LHCN-M2 (cell line): ENCODE measurements around the gene NSUN2. TPM values are rescaled to one million over a fixed set of nuclear protein-coding genes. Genes with fewer than 3 reads are reported as not detected.

Source experiments
- DNase-seq: peaks from one replicate; pipeline ENCODE4 v3.0.0-alpha.2; 2012; ENCODE audit warnings: low read depth
- total RNA-seq: library from RNA; depleted of rRNA; stranded (reverse); fragments of >200 nt; gene quantifications from 2 replicates; pipeline ENCODE4 v1.2.3, GENCODE V29; 2014

NSUN2 gene
- total RNA-seq, 1 experiment from 2014 or later, result 61.3 TPM

GRCh38 chr5:6604341-6604740 is 28.5 kb downstream of the NSUN2 start:
- no peak for DNase-seq

GRCh38 chr5:6603643-6604042 is 29.2 kb downstream of the NSUN2 start:
- no peak for DNase-seq

- no peak for DNase-seq
These were observed 30.4 kb downstream of the NSUN2 start for GRCh38 chr5:6602441-6602840.

- DNase-seq, result no peak
These were observed 31.0 kb downstream of the NSUN2 start for GRCh38 chr5:6601816-6602215.

GRCh38 chr5:6601271-6601670 is 31.6 kb downstream of the NSUN2 start:
- DNase-seq, result no peak

GRCh38 chr5:6599739-6600138 is 33.1 kb downstream of the NSUN2 start:
- no peak for DNase-seq

GRCh38 chr5:6598351-6598900 is 34.4 kb downstream of the NSUN2 start:
- no peak for DNase-seq

- DNase-seq, result no peak
These were observed 35.3 kb downstream of the NSUN2 start for GRCh38 chr5:6597557-6597956.

GRCh38 chr5:6596388-6596787 is 36.5 kb downstream of the NSUN2 start:
- DNase-seq, result no peak

GRCh38 chr5:6595405-6595804 is 37.4 kb downstream of the NSUN2 start:
- DNase-seq, result no peak

- no peak for DNase-seq
These were observed 38.8 kb downstream of the NSUN2 start for GRCh38 chr5:6594066-6594465.

- DNase-seq, result no peak
These were observed 39.5 kb downstream of the NSUN2 start for GRCh38 chr5:6593148-6594016.

- DNase-seq, result no peak
These were observed 40.2 kb downstream of the NSUN2 start for GRCh38 chr5:6592601-6593000.

- no peak for DNase-seq
These were observed 41.1 kb downstream of the NSUN2 start for GRCh38 chr5:6591671-6592288.

GRCh38 chr5:6590581-6590980 is 42.3 kb downstream of the NSUN2 start:
- DNase-seq, result no peak

- no peak for DNase-seq
These were observed 45.7 kb downstream of the NSUN2 start for GRCh38 chr5:6587171-6587570.

- no peak for DNase-seq
These were observed 46.2 kb downstream of the NSUN2 start for GRCh38 chr5:6586647-6587042.

GRCh38 chr5:6585939-6586646 is 46.8 kb downstream of the NSUN2 start:
- no peak for DNase-seq

- DNase-seq, result no peak
These were observed 47.7 kb downstream of the NSUN2 start for GRCh38 chr5:6585168-6585567.

- no peak for DNase-seq
These were observed 48.1 kb downstream of the NSUN2 start for GRCh38 chr5:6584727-6585126.

- DNase-seq, result no peak
These were observed 48.7 kb downstream of the NSUN2 start for GRCh38 chr5:6584101-6584645.
